ENCODE results near the gene ACAD8.

- TF ChIP-seq EZH2 (IDR thresholded peaks at IDR 0.05) = no peak
- peak; percentile 68 for TF ChIP-seq CTCF (IDR thresholded peaks at IDR 0.05)
- no peak for TF ChIP-seq EZH2phosphoT487 (IDR thresholded peaks at IDR 0.05)
These were observed 8.5 kb downstream of the ACAD8 start for GRCh38 chr11:134261626-134262488.
